Measurements from ENCODE around the gene LRRC23.

The LRRC23 gene

DNA sequence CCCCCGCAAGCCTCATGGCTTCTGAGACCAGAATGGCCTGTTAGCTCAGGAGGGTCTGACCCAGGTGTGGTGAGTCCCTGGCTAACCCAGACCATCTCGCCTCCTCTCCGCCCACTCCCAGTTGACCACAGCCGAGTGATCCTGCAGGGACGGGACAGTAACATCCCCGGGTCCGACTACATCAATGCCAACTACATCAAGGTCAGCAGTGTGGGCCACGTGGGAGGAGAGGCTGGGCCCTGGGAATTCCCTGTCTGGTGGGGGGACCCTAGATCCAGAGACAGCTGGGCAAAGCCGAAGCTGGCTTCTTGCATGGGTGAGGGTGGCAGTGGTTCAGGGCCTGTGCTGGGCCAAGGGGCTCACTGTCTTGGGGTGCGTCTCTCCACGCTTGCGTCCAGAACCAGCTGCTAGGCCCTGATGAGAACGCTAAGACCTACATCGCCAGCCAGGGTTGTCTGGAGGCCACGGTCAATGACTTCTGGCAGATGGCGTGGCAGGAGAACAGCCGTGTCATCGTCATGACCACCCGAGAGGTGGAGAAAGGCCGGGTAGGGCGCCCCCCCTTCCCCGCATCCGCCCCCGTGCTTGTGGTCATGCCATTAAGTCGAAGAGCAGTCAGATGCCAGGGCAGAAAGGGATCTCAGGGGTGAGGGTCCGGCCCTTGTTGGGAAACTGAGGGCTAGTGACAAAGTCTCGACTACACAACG, 51.6 kb downstream of the LRRC23 start:
- no peak for DNase-seq (ENCODE audit: extremely low spot score)
- TF ChIP-seq L3MBTL2 (conservative IDR thresholded peaks at IDR 0.05), result no peak
- TF ChIP-seq SUZ12 (IDR thresholded peaks at IDR 0.05), result no peak
- TF ChIP-seq SP1 (IDR thresholded peaks at IDR 0.05), result no peak
- no peak for TF ChIP-seq CTBP1 (IDR thresholded peaks at IDR 0.05; ENCODE audit: borderline replicate concordance)
- TF ChIP-seq NFRKB (IDR thresholded peaks at IDR 0.05), result no peak
- TF ChIP-seq ELF4 (IDR thresholded peaks at IDR 0.05), result no peak
- no peak for TF ChIP-seq TARDBP (IDR thresholded peaks at IDR 0.05)
- ChIA-PET POLR2A (interaction anchor here (0.7 to 13.3 kb wide), 4 partner anchors 10 to 18 kb away, joined by 3 to 450 read pairs (median 4); partner anchors contain the start of genes C12orf57 and RNU7-1), CTCF (interaction anchor here (1.1 to 1.2 kb wide), 2 partner anchors 8 to 12 kb away, joined by 3 to 5 read pairs; partner anchors contain the start of genes C12orf57 and RNU7-1)

DNA sequence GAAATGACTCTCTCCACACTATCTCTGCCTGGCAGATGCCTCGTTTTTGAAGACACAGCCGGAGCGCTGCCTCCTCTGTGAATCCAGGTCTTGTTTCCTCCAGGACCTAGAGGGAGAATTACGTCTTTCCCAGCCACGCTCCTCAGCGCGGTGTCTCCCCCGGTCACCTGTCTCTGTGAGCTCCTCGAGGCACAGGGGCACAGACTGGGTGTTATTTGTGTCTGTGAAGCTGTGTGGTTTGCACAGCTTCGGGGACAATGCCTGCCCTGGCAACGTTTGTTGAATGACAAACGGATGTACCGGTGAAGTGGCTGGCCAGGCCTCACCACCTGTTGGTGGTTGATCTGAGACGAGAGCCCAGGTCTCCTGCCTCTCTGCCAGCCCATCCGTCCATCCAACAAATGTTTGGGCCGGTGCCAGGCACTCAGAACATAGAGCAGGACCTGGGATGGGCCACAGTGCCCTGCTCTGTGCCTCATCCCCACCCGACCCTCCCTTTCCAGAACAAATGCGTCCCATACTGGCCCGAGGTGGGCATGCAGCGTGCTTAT, 52.6 kb downstream of the LRRC23 start:
- TF ChIP-seq L3MBTL2 (conservative IDR thresholded peaks at IDR 0.05), result no peak
- TF ChIP-seq, protein P1, sequence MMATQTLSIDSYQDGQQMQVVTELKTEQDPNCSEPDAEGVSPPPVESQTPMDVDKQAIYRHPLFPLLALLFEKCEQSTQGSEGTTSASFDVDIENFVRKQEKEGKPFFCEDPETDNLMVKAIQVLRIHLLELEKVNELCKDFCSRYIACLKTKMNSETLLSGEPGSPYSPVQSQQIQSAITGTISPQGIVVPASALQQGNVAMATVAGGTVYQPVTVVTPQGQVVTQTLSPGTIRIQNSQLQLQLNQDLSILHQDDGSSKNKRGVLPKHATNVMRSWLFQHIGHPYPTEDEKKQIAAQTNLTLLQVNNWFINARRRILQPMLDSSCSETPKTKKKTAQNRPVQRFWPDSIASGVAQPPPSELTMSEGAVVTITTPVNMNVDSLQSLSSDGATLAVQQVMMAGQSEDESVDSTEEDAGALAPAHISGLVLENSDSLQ (IDR thresholded peaks at IDR 0.05), result no peak
- no peak for TF ChIP-seq LEF1 (IDR thresholded peaks at IDR 0.05; ENCODE audit: borderline replicate concordance)
- TF ChIP-seq NFRKB (IDR thresholded peaks at IDR 0.05), result no peak
- no peak for TF ChIP-seq SUZ12 (IDR thresholded peaks at IDR 0.05)
- no peak for TF ChIP-seq ARNT (IDR thresholded peaks at IDR 0.05)
- no peak for TF ChIP-seq ZNF384 (IDR thresholded peaks at IDR 0.05)
- no peak for DNase-seq (ENCODE audit: extremely low spot score)
- ChIA-PET POLR2A (interaction anchor here (0.7 to 13.3 kb wide), 4 partner anchors 9 to 20 kb away, joined by 3 to 450 read pairs (median 4); partner anchors contain the start of genes C12orf57 and RNU7-1), CTCF (interaction anchor here (1.2 kb wide), 1 partner anchor 13 kb away, joined by 5 read pairs; the partner anchor contains the start of genes C12orf57 and RNU7-1)

DNA sequence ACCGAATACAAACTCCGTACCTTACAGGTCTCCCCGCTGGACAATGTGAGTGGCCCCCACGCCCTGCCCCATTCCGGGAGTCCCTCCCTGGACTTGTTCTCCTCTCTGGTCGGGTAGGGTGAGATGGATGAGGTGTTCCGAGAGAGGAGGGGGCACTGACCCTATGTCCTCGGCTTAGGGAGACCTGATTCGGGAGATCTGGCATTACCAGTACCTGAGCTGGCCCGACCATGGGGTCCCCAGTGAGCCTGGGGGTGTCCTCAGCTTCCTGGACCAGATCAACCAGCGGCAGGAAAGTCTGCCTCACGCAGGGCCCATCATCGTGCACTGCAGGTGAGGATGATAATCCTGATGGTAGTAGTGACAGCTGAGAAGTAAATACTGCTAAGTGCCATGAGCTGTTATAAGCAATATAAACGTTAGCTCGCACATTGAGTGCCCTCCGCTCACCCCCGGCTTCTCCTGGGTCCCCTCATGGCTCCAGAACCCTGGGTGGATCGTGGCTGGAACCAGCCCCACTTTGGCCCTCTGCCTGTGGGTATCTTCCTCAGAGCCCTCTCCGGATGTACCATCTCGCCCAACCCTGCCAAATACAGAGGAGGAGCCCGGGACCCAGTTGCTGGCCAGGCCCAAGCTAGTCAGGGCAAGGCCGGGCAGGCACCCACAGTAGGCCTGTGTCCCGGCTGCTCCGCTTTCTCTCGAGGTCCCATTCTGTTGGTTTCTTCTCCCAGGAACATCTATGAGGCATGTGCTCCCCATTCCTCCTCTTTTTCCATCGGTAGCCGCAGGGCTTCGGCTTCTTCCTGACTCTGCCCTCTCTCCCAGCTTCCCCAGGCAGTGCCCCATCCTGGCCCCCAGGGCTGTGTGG, 53.4 kb downstream of the LRRC23 start:
- CTCF ChIA-PET, result interaction anchor here (0.5 to 1.0 kb wide), 3 partner anchors 13 to 186 kb away, joined by 4 to 8 read pairs (median 5); no protein-coding TSS in a partner anchor
- no peak for DNase-seq (ENCODE audit: extremely low spot score)
- POLR2A ChIA-PET, result interaction anchor here (0.9 to 13.3 kb wide), 3 partner anchors 12 to 89 kb away, joined by 3 to 450 read pairs (median 4); partner anchors contain the start of genes C12orf57 and RNU7-1
- no peak for TF ChIP-seq ARNT (IDR thresholded peaks at IDR 0.05)
- no peak for TF ChIP-seq SP1 (IDR thresholded peaks at IDR 0.05)

DNA sequence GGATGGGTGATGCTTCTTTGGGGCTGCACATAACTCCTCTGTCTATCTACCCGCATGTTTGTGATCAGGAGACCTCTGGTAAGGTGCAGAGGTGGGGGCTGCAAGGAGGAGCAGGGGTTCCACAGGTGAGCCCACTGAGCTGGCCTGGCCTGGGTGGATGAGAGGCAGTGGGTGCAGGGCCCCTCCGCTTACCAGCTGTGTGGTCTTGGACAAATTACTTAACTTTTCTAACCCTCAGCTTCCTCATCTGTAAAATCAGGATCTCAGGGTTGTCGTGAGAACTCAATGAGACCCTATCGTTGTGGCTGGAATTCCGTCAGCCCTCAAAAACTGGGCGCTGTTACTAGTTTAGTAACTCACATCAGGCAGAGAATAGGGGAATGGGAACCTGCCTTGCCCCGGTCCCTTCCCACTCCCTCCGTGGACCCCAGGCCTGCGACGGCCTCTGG, 54.0 kb downstream of the LRRC23 start:
- CTCF ChIA-PET, result interaction anchor here (0.5 to 1.0 kb wide), 3 partner anchors 14 to 186 kb away, joined by 4 to 8 read pairs (median 5); no protein-coding TSS in a partner anchor
- POLR2A ChIA-PET, result interaction anchor here (0.9 to 13.3 kb wide), 4 partner anchors 13 to 93 kb away, joined by 3 to 450 read pairs (median 4); partner anchors contain the start of genes C12orf57 and RNU7-1
- DNase-seq (ENCODE audit: extremely low spot score), result no peak
- TF ChIP-seq ARNT (IDR thresholded peaks at IDR 0.05) (no peak), HDGF (IDR thresholded peaks at IDR 0.05; ENCODE audit: borderline replicate concordance) (no peak), TARDBP (IDR thresholded peaks at IDR 0.05) (no peak), BHLHE40 (IDR thresholded peaks at IDR 0.05; ENCODE audit: borderline replicate concordance) (no peak), SP1 (IDR thresholded peaks at IDR 0.05) (no peak), LEF1 (IDR thresholded peaks at IDR 0.05; ENCODE audit: borderline replicate concordance) (no peak), L3MBTL2 (conservative IDR thresholded peaks at IDR 0.05) (no peak), SUZ12 (IDR thresholded peaks at IDR 0.05) (no peak), FOXM1 (IDR thresholded peaks at IDR 0.05; ENCODE audit: borderline replicate concordance) (no peak), NFRKB (IDR thresholded peaks at IDR 0.05) (no peak), ZNF384 (IDR thresholded peaks at IDR 0.05) (no peak), CTBP1 (IDR thresholded peaks at IDR 0.05; ENCODE audit: borderline replicate concordance) (no peak), ELF4 (IDR thresholded peaks at IDR 0.05) (no peak)
- TF ChIP-seq, protein P1 (IDR thresholded peaks at IDR 0.05), result no peak

DNA sequence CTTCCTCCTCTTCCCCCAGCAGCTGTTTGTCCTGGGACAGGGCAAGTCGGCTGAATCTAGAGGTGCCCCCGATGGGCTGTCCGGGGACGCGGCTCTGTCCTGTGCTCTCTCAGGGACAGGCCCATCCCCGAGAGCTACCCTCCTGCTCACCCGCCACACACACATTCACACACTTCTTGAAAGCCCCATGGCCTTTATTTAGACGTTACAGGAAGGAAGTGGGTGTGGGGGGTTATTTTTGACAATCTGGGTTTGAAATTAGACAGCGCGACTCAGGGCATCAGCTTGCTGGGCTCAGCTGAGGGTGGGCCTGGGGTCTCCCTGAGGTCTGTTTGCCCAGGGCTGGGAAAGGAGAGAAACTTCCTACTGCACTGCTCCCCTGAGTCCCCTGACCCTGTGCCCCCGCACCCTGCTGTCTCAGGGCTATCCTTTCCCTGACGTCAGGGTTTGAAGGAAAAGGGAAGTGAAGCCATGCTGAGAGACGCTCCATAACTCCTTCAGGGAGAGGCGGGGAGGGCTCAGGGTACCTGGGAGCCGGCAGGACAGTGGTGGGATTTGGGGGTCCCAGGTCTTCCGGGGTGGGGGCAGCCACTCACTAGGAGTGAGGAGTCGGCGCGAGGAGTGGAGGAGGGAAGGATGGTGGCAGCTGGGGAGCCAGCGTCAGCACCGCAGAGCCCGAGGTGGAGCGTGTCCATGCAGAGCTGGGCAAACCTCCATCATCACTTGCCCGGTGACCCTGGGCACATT, 54.6 kb downstream of the LRRC23 start:
- TF ChIP-seq TARDBP (IDR thresholded peaks at IDR 0.05) (no peak), FOXK2 (IDR thresholded peaks at IDR 0.05) (no peak), NFRKB (IDR thresholded peaks at IDR 0.05) (no peak), L3MBTL2 (conservative IDR thresholded peaks at IDR 0.05) (no peak), HDGF (IDR thresholded peaks at IDR 0.05; ENCODE audit: borderline replicate concordance) (no peak), SP1 (IDR thresholded peaks at IDR 0.05) (no peak), LEF1 (IDR thresholded peaks at IDR 0.05; ENCODE audit: borderline replicate concordance) (no peak), BHLHE40 (IDR thresholded peaks at IDR 0.05; ENCODE audit: borderline replicate concordance) (no peak), FOXM1 (IDR thresholded peaks at IDR 0.05; ENCODE audit: borderline replicate concordance) (no peak), ARNT (IDR thresholded peaks at IDR 0.05) (no peak), CTBP1 (IDR thresholded peaks at IDR 0.05; ENCODE audit: borderline replicate concordance) (no peak), SUZ12 (IDR thresholded peaks at IDR 0.05) (no peak), ZNF384 (IDR thresholded peaks at IDR 0.05) (no peak), ELF4 (IDR thresholded peaks at IDR 0.05) (no peak), FOXA1 (IDR thresholded peaks at IDR 0.05) (no peak)
- TF ChIP-seq, protein P1 (IDR thresholded peaks at IDR 0.05), result no peak
- ChIA-PET POLR2A (interaction anchor here (0.9 to 13.3 kb wide), 5 partner anchors 13 to 94 kb away, joined by 3 to 450 read pairs (median 4); partner anchors contain the start of genes C12orf57 and RNU7-1), CTCF (interaction anchor here (1.0 kb wide), 1 partner anchor 34 kb away, joined by 8 read pairs; no protein-coding TSS in a partner anchor)
- DNase-seq (ENCODE audit: extremely low spot score), result no peak
